ENCODE data around the gene NCOA7.

GRCh38 chr6:125858427-125859320 lies 67.9 kb downstream of the NCOA7 start:
- TF ChIP-seq EZH2 (IDR thresholded peaks at IDR 0.05) (no peak), POLR2AphosphoS5 (IDR thresholded peaks at IDR 0.05; ENCODE audit: borderline replicate concordance, low read depth, low read length) (no peak)

All from SK-N-MC (cell line).